ENCODE results near the gene PADI4.

The PADI4 gene

GRCh38 chr1:17412093-17412870, 104.3 kb downstream of the PADI4 start:
- Histone ChIP-seq H3K27ac (ENCODE audit: extremely low read depth, low read depth, low read length) (no peak overlapping the region), H3K36me3 (ENCODE audit: control insufficient read depth in 2 of 2, insufficient read depth in 1 of 2, low read length in 2 of 2) (peaks cover 53 to 100% of the 10 kb centered on the region in 2 experiments), H3K9me3 (ENCODE audit: control insufficient read depth, insufficient read depth, low read depth, low read length) (no peaks in the 10 kb centered on the region), H3K4me3 (ENCODE audit: low read depth, low read length) (no peak overlapping the region), H3K4me1 (ENCODE audit: control insufficient read depth, insufficient read depth, low read length) (no peaks in the 10 kb centered on the region)
- TF ChIP-seq SCRT1 (tag by site-specific recombination; IDR thresholded peaks at IDR 0.05; ENCODE audit: borderline replicate concordance) (peak; percentile 90), ZFHX2 (tag by site-specific recombination; conservative IDR thresholded peaks at IDR 0.05) (peak; percentile 34; the same call in 1 of the 2 replicates), ZIC2 (tag by site-specific recombination; IDR thresholded peaks at IDR 0.05) (peak; percentile 18; the same call in 1 of the 2 replicates), SCRT2 (tag by site-specific recombination; IDR thresholded peaks at IDR 0.05) (peak; percentile 94), ZSCAN30 (tag by site-specific recombination; IDR thresholded peaks at IDR 0.05) (no peak), ZNF311 (tag by site-specific recombination; IDR thresholded peaks at IDR 0.05; ENCODE audit: borderline replicate concordance) (no peak), ZBTB49 (tag by site-specific recombination; IDR thresholded peaks at IDR 0.05; ENCODE audit: low read depth) (no peak), GLIS1 (tag by site-specific recombination; IDR thresholded peaks at IDR 0.05) (peak; percentile 31; the same call in 1 of the 2 replicates), ZNF350 (tag by site-specific recombination; IDR thresholded peaks at IDR 0.05) (no peak), ZNF510 (tag by site-specific recombination; IDR thresholded peaks at IDR 0.05; ENCODE audit: insufficient replicate concordance) (no peak)
- ChIA-PET POLR2A (no interaction called here), CTCF (no interaction called here)
